HepG2 (cell line): Measurements from ENCODE around the gene ZKSCAN1. TPM values are rescaled to one million over a fixed set of nuclear protein-coding genes. Genes with fewer than 3 reads are reported as not detected.
A peak's percentile ranks its signal among the peaks of the same experiment; 100 is the strongest.

Experiments used
- ARNT ChIP-seq: fragments of 450-650 bp; IDR thresholded peaks from 2 replicates; pipeline ENCODE4 v1.6.1; 2017
- ETV5 ChIP-seq: IDR thresholded peaks from 2 replicates; pipeline ENCODE4 v1.6.1; 2018; ENCODE audit warnings: missing biosample characterization, missing genetic modification reagents, inconsistent platforms, borderline replicate concordance
- KDM6A ChIP-seq: IDR thresholded peaks from 2 replicates; pipeline ENCODE4 v1.6.1; 2016; ENCODE audit warnings: low read depth
- KLF15 ChIP-seq: sonication (generic); formaldehyde crosslinking; IDR thresholded peaks from 2 replicates; pipeline ENCODE4 v1.8.1; 2023; ENCODE audit warnings: borderline replicate concordance, mild to moderate bottlenecking, inconsistent platforms, missing genetic modification reagents, mixed read lengths
- MTF2 ChIP-seq: sonication (generic); formaldehyde crosslinking; IDR thresholded peaks from 2 replicates; pipeline ENCODE4 v1.5.0; 2020; ENCODE audit warnings: missing genetic modification reagents, borderline replicate concordance
- NFAT5 ChIP-seq: sonication (generic); formaldehyde crosslinking; IDR thresholded peaks from 2 replicates; pipeline ENCODE4 v1.4.0; 2020; ENCODE audit warnings: missing genetic modification reagents
- NFYB ChIP-seq: sonication (generic); formaldehyde crosslinking; IDR thresholded peaks from 2 replicates; pipeline ENCODE4 v1.4.0; 2020; ENCODE audit warnings: missing genetic modification reagents
- NONO ChIP-seq, 2 experiments: fragments of 450-650 bp in 1 of 2; sonication (generic) in 1 of 2; formaldehyde crosslinking in 1 of 2; IDR thresholded peaks in 1 of 2; conservative IDR thresholded peaks in 1 of 2; 2 replicates each; pipeline versions ENCODE4 v1.6.1 to v1.8.0; 2017 to 2022; ENCODE audit warnings: mild to moderate bottlenecking in 1 of 2, missing genetic modification reagents in 1 of 2, moderate library complexity in 1 of 2
- NR2C2 ChIP-seq: sonication (generic); formaldehyde crosslinking; IDR thresholded peaks from 2 replicates; pipeline ENCODE4 v1.4.0; 2020; ENCODE audit warnings: missing genetic modification reagents, mild to moderate bottlenecking, moderate library complexity, borderline replicate concordance
- POGZ ChIP-seq: sonication (generic); formaldehyde crosslinking; IDR thresholded peaks from 2 replicates; pipeline ENCODE4 v1.4.0; 2020; ENCODE audit warnings: mild to moderate bottlenecking, missing genetic modification reagents
- ZFP36 ChIP-seq: fragments of 150-350 bp; IDR thresholded peaks from 2 replicates; pipeline ENCODE4 v1.6.1; 2018; ENCODE audit warnings: borderline replicate concordance, low read length, low read depth; ENCODE audit not compliant: partially characterized antibody
- ZNF10 ChIP-seq: sonication (generic); formaldehyde crosslinking; IDR thresholded peaks from 2 replicates; pipeline ENCODE4 v1.4.0; 2020; ENCODE audit warnings: mild to moderate bottlenecking, low read depth, missing genetic modification reagents, borderline replicate concordance
- ZNF878 ChIP-seq: sonication (generic); formaldehyde crosslinking; IDR thresholded peaks from 2 replicates; pipeline ENCODE4 v1.8.1; 2023; ENCODE audit warnings: mild to moderate bottlenecking, missing genetic modification reagents, moderate library complexity
- polyA plus RNA-seq, 8 experiments: library from polyadenylated mRNA; depleted of rRNA in 3 of 8; stranded (reverse) in 7 of 8; unstranded in 1 of 8; fragments of >200 nt; fragmentation: Illumina TruSeq in 4 of 8; extraction: Trizol in 4 of 8; gene quantifications; 2 replicates each; pipeline versions ENCODE4 v1.2.1 to v1.2.3, GENCODE V29; 2011 to 2016; ENCODE audit warnings: low read depth in 4 of 8, missing spikeins in 1 of 8, mixed read lengths in 1 of 8; ENCODE audit not compliant: insufficient read depth in 1 of 8
- total RNA-seq, 5 experiments: library from RNA; depleted of rRNA; stranded (reverse); fragments of >200 nt; fragmentation: Illumina TruSeq; extraction: Trizol; gene quantifications; 2 replicates each; pipeline ENCODE4 v1.2.3, GENCODE V29; 2016; ENCODE audit warnings: low read depth in 1 of 5
- TF ChIP-seq, protein P1 (sequence below): sonication (generic); formaldehyde crosslinking; IDR thresholded peaks from 2 replicates; pipeline ENCODE4 v1.5.0; 2020; ENCODE audit warnings: mild to moderate bottlenecking, missing genetic modification reagents, borderline replicate concordance
- TF ChIP-seq, protein P2 (sequence below), 2 experiments: sonication (generic) in 1 of 2; formaldehyde crosslinking in 1 of 2; IDR thresholded peaks; 2 replicates each; pipeline versions ENCODE4 v1.5.1 to v1.6.1; 2011 to 2020; ENCODE audit warnings: borderline replicate concordance in 1 of 2, low read depth in 1 of 2, low read length in 1 of 2, mild to moderate bottlenecking in 1 of 2, missing genetic modification reagents in 1 of 2, moderate library complexity in 1 of 2

ZKSCAN1 gene
- total and polyA plus RNA-seq, 2 of the 13 experiments (the other 11 are each of a cell fraction or from before 2014, with no cell fraction given): 46.4 to 60.6 TPM

DNA sequence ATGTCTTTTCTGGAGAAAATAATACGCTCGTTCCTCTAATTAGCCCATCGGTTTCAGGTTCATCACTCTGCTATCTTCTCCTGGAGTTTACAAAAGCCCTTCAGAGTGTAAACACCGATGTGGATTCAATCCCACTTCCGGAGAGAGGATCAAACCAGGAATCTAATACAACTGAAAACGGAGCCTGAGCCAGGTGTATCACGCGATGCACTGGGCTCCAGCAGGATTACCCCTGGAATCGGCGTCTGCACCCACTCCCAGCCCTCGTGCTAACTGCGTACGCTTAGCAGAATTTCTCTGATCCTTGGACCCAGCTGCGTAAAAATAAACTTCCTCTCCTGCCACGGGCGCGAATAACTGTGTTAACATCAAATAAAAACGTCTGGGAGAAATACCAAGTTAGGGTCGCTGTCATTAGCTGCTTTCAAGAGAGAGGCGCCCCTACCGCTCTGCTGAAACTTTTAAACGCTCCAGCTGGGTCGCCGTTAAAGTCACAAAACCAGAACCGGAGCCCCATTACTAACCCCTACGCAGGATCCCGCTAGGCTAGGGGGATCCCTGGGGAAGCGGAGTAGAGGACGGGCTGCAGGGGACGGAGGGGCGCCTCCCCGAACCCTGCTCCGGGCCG, 65.6 kb downstream of the ZKSCAN1 start (continued):
- TF ChIP-seq NFAT5 (CRISPR knock-in tag): no peak
- no peak for TF ChIP-seq ARNT
- no peak for TF ChIP-seq NONO (IDR thresholded peaks at IDR 0.05)
- no peak for TF ChIP-seq NONO (CRISPR knock-in tag; conservative IDR thresholded peaks at IDR 0.05)
- TF ChIP-seq ZFP36: no peak
- TF ChIP-seq POGZ (CRISPR knock-in tag): no peak
- no peak for TF ChIP-seq KDM6A (CRISPR knock-in tag)
- TF ChIP-seq, protein P1, sequence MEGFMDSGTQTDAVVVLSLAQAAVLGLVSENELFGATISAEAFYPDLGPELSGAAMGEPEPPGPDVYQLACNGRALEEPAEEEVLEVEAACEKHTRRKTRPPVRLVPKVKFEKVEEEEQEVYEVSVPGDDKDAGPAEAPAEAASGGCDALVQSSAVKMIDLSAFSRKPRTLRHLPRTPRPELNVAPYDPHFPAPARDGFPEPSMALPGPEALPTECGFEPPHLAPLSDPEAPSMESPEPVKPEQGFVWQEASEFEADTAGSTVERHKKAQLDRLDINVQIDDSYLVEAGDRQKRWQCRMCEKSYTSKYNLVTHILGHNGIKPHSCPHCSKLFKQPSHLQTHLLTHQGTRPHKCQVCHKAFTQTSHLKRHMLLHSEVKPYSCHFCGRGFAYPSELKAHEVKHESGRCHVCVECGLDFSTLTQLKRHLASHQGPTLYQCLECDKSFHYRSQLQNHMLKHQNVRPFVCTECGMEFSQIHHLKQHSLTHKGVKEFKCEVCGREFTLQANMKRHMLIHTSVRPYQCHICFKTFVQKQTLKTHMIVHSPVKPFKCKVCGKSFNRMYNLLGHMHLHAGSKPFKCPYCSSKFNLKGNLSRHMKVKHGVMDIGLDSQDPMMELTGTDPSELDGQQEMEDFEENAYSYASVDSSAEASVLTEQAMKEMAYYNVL: no peak
- no peak for TF ChIP-seq MTF2 (CRISPR knock-in tag)
- TF ChIP-seq, protein P2, sequence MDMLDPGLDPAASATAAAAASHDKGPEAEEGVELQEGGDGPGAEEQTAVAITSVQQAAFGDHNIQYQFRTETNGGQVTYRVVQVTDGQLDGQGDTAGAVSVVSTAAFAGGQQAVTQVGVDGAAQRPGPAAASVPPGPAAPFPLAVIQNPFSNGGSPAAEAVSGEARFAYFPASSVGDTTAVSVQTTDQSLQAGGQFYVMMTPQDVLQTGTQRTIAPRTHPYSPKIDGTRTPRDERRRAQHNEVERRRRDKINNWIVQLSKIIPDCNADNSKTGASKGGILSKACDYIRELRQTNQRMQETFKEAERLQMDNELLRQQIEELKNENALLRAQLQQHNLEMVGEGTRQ (IDR thresholded peaks at IDR 0.05; ENCODE audit: low read depth, low read length): no peak
- TF ChIP-seq, protein P2 (CRISPR knock-in tag; IDR thresholded peaks at IDR 0.05; ENCODE audit: borderline replicate concordance): no peak
- TF ChIP-seq ZNF10 (CRISPR knock-in tag): no peak
- no peak for TF ChIP-seq NR2C2 (CRISPR knock-in tag)
- no peak for TF ChIP-seq NFYB
- TF ChIP-seq ZNF878 (CRISPR knock-in tag): no peak
- TF ChIP-seq KLF15 (CRISPR knock-in tag): no peak
- TF ChIP-seq ETV5 (CRISPR knock-in tag): peak; percentile 77; the same call in 1 of the 2 replicates
